ENCODE results near the gene GALNT9. TPM values are rescaled to one million over a fixed set of nuclear protein-coding genes. Genes with fewer than 3 reads are reported as not detected.

Gene GALNT9
- total and polyA plus RNA-seq, 2 donors (not counting 1 experiment from before 2014, with no cell fraction given), result 0.10 to 2.8 TPM

- no peak for DNase-seq (ENCODE audit: low read depth in 2 of 2)
- Histone ChIP-seq H3K4me2 (ENCODE audit: extremely low read depth, insufficient read depth, low read length) (no peak overlapping the region), H3K4me1 (ENCODE audit: control insufficient read depth, extremely low read depth, insufficient read depth, low read length) (no peaks in the 10 kb centered on the region), H2AFZ (ENCODE audit: low read length) (no peak overlapping the region), H3K9ac (ENCODE audit: insufficient read depth, low read length) (no peak overlapping the region), H3K4me3 (replicated peaks in 1 of 4; ENCODE audit: control extremely low read depth in 1 of 4, insufficient read depth in 1 of 4, low read depth in 3 of 4, low read length in 4 of 4) (no peak overlapping the region), H3K27me3 (ENCODE audit: control insufficient read depth, insufficient read depth, low read length) (no peaks in the 10 kb centered on the region), H4K20me1 (ENCODE audit: control insufficient read depth, extremely low read depth, insufficient read depth, low read length) (no peaks in the 10 kb centered on the region), H3K79me2 (ENCODE audit: control insufficient read depth, insufficient read depth, low read length) (no peaks in the 10 kb centered on the region), H3K27ac (ENCODE audit: insufficient read depth, low read length) (no peak overlapping the region), H3K9me3 (ENCODE audit: control insufficient read depth, insufficient read depth, low read depth, low read length) (no peaks in the 10 kb centered on the region), H3K36me3 (ENCODE audit: control insufficient read depth, insufficient read depth, low read length) (no peaks in the 10 kb centered on the region)
- TF ChIP-seq CTCF (conservative IDR thresholded peaks at IDR 0.05 in 1 of 2, IDR thresholded peaks at IDR 0.05 in 1 of 2; ENCODE audit: low read depth in 1 of 2, low read length in 2 of 2), result no peak
- TF ChIP-seq EZH2 (IDR thresholded peaks at IDR 0.05; ENCODE audit: low read length, missing control alignments), result no peak
These were observed 11.3 kb downstream of the GALNT9 start for GRCh38 chr12:132318135-132318534.

DNA sequence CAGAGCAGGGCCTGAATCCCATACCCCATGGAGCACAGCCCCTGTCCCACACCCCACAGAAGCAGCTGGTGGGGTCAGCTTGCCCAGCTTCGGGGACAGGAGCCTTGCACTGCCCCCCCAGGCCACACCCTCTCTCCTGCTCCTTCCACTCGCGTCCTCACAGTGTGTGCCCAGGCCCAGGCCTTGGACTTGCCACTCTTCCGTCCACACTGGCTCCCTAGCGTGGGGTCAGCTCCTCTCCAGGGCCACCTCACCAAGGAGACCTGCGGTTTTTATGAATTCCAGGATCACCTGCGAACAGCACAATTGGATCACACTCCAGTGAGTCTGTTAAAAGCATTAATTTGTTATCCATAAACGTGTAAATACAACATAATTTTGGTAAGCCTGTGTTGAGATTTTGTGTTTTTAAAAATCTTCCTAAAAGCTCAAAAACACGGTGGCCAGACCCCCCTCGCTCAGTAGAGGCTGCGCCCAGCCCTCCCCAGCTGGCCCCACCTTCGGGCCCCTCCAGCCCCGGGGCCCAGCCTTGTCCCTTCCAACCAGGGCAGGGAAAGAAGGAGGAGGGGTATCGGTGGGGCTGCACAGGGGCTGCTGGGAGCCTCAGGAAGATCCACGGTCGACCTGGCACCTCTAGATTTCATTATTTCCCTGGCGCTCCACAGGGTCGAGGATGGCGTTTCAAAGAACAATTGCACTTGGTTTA lies 12.0 kb downstream of the GALNT9 start:
- no peak for DNase-seq (ENCODE audit: low read depth in 2 of 2)
- TF ChIP-seq EZH2 (IDR thresholded peaks at IDR 0.05; ENCODE audit: low read length, missing control alignments) (no peak), CTCF (conservative IDR thresholded peaks at IDR 0.05 in 1 of 2, IDR thresholded peaks at IDR 0.05 in 1 of 2; ENCODE audit: low read depth in 1 of 2, low read length in 2 of 2) (no peak)
- no peaks in the 10 kb centered on the region for H3K4me1 ChIP-seq (ENCODE audit: control insufficient read depth, extremely low read depth, insufficient read depth, low read length)
- H3K36me3 ChIP-seq (ENCODE audit: control insufficient read depth, insufficient read depth, low read length), result no peaks in the 10 kb centered on the region
- H4K20me1 ChIP-seq (ENCODE audit: control insufficient read depth, extremely low read depth, insufficient read depth, low read length), result no peaks in the 10 kb centered on the region
- H2AFZ ChIP-seq (ENCODE audit: low read length), result no peak overlapping the region
- no peak overlapping the region for H3K9ac ChIP-seq (ENCODE audit: insufficient read depth, low read length)
- no peaks in the 10 kb centered on the region for H3K9me3 ChIP-seq (ENCODE audit: control insufficient read depth, insufficient read depth, low read depth, low read length)
- H3K79me2 ChIP-seq (ENCODE audit: control insufficient read depth, insufficient read depth, low read length), result no peaks in the 10 kb centered on the region
- no peak overlapping the region for H3K27ac ChIP-seq (ENCODE audit: insufficient read depth, low read length)
- no peak overlapping the region for H3K4me2 ChIP-seq (ENCODE audit: extremely low read depth, insufficient read depth, low read length)
- no peaks in the 10 kb centered on the region for H3K27me3 ChIP-seq (ENCODE audit: control insufficient read depth, insufficient read depth, low read length)
- H3K4me3 ChIP-seq (replicated peaks in 1 of 4; ENCODE audit: control extremely low read depth in 1 of 4, insufficient read depth in 1 of 4, low read depth in 3 of 4, low read length in 4 of 4), result no peak overlapping the region

DNA sequence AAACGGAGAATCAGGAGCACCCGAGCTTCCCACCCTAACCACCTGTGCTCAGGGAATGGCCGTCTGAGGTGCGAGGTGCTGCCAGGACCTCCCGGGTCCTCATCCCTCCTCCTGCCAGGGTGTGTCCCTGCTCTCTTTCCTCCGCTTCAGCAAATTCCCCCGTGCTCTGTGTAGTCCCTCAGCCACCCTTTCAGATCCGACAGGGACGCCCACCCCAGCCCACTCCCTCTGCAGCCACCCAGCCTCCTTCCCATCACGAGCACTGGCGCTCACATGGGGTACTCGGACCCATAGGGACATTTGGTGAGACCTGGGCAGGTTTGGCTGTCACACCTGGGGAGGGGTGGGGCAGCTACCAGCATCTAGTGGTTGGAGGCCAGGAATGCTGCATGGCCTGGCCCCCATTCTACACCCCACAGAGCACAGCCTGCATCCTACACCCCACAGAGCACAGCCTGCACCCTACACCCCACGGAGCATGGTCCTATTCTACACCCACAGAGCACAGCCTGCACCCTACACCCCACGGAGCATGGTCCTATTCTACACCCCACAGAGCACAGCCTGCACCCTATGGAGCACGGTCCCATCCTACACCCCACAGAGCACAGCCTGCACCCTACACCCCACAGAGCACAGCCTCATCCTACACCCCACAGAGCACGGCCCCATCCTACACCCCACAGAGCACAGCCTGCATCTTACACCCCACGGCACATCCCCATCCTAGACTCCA lies 12.7 kb downstream of the GALNT9 start:
- H3K4me3 ChIP-seq (replicated peaks in 1 of 4; ENCODE audit: control extremely low read depth in 1 of 4, insufficient read depth in 1 of 4, low read depth in 3 of 4, low read length in 4 of 4), result no peak overlapping the region
- no peak overlapping the region for H3K27ac ChIP-seq (ENCODE audit: insufficient read depth, low read length)
- H4K20me1 ChIP-seq (ENCODE audit: control insufficient read depth, extremely low read depth, insufficient read depth, low read length), result no peaks in the 10 kb centered on the region
- H3K9ac ChIP-seq (ENCODE audit: insufficient read depth, low read length), result no peak overlapping the region
- no peak for DNase-seq (ENCODE audit: low read depth in 2 of 2)
- H2AFZ ChIP-seq (ENCODE audit: low read length), result no peak overlapping the region
- TF ChIP-seq EZH2 (IDR thresholded peaks at IDR 0.05; ENCODE audit: low read length, missing control alignments), result no peak
- TF ChIP-seq CTCF (conservative IDR thresholded peaks at IDR 0.05 in 1 of 2, IDR thresholded peaks at IDR 0.05 in 1 of 2; ENCODE audit: low read depth in 1 of 2, low read length in 2 of 2), result no peak
- no peaks in the 10 kb centered on the region for H3K4me1 ChIP-seq (ENCODE audit: control insufficient read depth, extremely low read depth, insufficient read depth, low read length)
- H3K27me3 ChIP-seq (ENCODE audit: control insufficient read depth, insufficient read depth, low read length), result no peaks in the 10 kb centered on the region
- no peaks in the 10 kb centered on the region for H3K36me3 ChIP-seq (ENCODE audit: control insufficient read depth, insufficient read depth, low read length)
- no peaks in the 10 kb centered on the region for H3K79me2 ChIP-seq (ENCODE audit: control insufficient read depth, insufficient read depth, low read length)
- H3K4me2 ChIP-seq (ENCODE audit: extremely low read depth, insufficient read depth, low read length), result no peak overlapping the region
- no peaks in the 10 kb centered on the region for H3K9me3 ChIP-seq (ENCODE audit: control insufficient read depth, insufficient read depth, low read depth, low read length)
